Aorta (tissue), 5 donors: ENCODE data around the gene AOX1. TPM values are rescaled to one million over a fixed set of nuclear protein-coding genes. Genes with fewer than 3 reads are reported as not detected.

Source experiments
- ATAC-seq: fragments of 200-7000 bp; cut with Tn5 transposase; one replicate; pipeline ENCODE4 v1.9.1; 2022; ENCODE audit warnings: moderate library complexity; ENCODE audit not compliant: low FRiP score
- DNase-seq, 2 donors: peaks; one replicate each; pipeline ENCODE4 v3.0.0-alpha.2; 2020
- H3K27ac ChIP-seq, 2 donors: one replicate each; pipeline ENCODE4 v1.5.1; 2013; ENCODE audit warnings: low read length in 2 of 2, mild to moderate bottlenecking in 2 of 2, moderate library complexity in 2 of 2, control low read depth in 1 of 2, inconsistent platforms in 1 of 2, low read depth in 1 of 2
- H3K27me3 ChIP-seq, 2 donors: one replicate each; pipeline ENCODE4 v1.6.1; 2013; ENCODE audit warnings: control low read depth in 1 of 2, low read length in 1 of 2, mild to moderate bottlenecking in 1 of 2, moderate library complexity in 1 of 2; ENCODE audit not compliant: insufficient read depth in 2 of 2, control insufficient read depth in 1 of 2
- H3K36me3 ChIP-seq, 2 donors: one replicate each; pipeline ENCODE4 v1.6.1; 2013; ENCODE audit warnings: control low read depth in 1 of 2, low read length in 1 of 2, mild to moderate bottlenecking in 1 of 2; ENCODE audit not compliant: insufficient read depth in 2 of 2, control insufficient read depth in 1 of 2
- H3K4me1 ChIP-seq, 2 donors: one replicate each; pipeline ENCODE4 v1.6.1; 2013; ENCODE audit warnings: low read length in 2 of 2, control low read depth in 1 of 2, mild to moderate bottlenecking in 1 of 2, moderate library complexity in 1 of 2; ENCODE audit not compliant: insufficient read depth in 2 of 2, control insufficient read depth in 1 of 2
- H3K4me3 ChIP-seq, 2 donors: one replicate each; pipeline ENCODE4 v1.5.1; 2013; ENCODE audit warnings: low read length in 2 of 2, control low read depth in 1 of 2, mild to moderate bottlenecking in 1 of 2
- H3K9me3 ChIP-seq: one replicate; pipeline ENCODE4 v1.6.1; 2013; ENCODE audit warnings: mild to moderate bottlenecking, low read length; ENCODE audit not compliant: control insufficient read depth
- WGBS, 2 donors: extraction: QIAGEN DNeasy Blood & Tissue Kit; methylation state at CpG; one replicate each; pipeline ENCODE4 v1.1.7; 2013; 5-methylcytosine and 5-hydroxymethylcytosine counted together
- intact Hi-C, 2 donors: fragments of 100-400 bp; cut with DNase I; formaldehyde crosslinking; loops; one replicate each; pipeline versions ENCODE4 v1.14.2 to v1.15.0; 2022
- polyA plus RNA-seq, 2 donors: library from polyadenylated mRNA; stranded (reverse); fragments of 200-250 nt; gene quantifications; one replicate each; pipeline ENCODE4 v1.2.3, GENCODE V29; 2013
- total RNA-seq, 2 donors: library from RNA; stranded (reverse); fragmentation: NEBNext Ultra II Directional; extraction: Animal tissue kit (Norgen Biotek cat#: 25700); gene quantifications; one replicate each; pipeline ENCODE4 v1.2.1, GENCODE V29; 2021
- donor health status: healthy with polysubstance abuse.
- donor health status: Bipolar disorder and iron deficiency.
- donor health status: DM: no; HTN: no; CAD: no.
- donor health status: DM: no; HTN: no; CAD: no.
- donor health status: DM: yes; HTN: yes; CAD: no.

Gene AOX1
- total and polyA plus RNA-seq, 4 donors = 6.9 to 65.5 (median 36.1) TPM

DNA sequence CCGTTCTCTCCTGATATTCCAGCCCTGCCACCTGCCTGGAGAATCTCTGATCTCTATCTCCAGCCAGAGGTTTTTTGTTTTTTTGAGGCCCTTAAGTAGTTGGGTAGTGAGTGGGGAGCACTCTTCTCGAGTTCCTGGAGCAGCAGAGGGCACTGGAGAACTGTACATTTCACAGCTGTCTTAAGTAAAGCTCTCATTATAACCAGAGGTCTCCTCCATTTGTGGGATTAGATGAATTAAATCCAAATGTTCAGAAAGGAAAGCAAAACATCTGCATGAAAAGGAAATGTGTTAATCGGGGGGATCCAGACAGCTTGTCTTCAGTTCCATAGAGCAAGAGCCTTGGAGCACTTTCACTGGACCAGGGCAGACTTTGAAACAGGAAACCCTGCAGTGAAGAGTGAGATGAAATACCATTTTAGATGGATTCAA, 32.8 kb downstream of the AOX1 start:
- Histone ChIP-seq H3K27me3 (no peaks in the 10 kb centered on the region), H3K27ac (no peak overlapping the region), H3K9me3 (no peaks in the 10 kb centered on the region), H3K36me3 (no peaks in the 10 kb centered on the region), H3K4me1 (no peaks in the 10 kb centered on the region), H3K4me3 (no peak overlapping the region)
- intact Hi-C loops = no loop called here
- ATAC-seq (no peak), DNase-seq (no peak)
- WGBS, 2 donors = 41% methylated on average over 3 of the region's 3 CpGs

- 18 to 28% methylated on average over 2 of the region's 2 CpGs for WGBS, 2 donors
- no peak overlapping the region for H3K27ac ChIP-seq
Measured at GRCh38 chr2:200619279-200619678, 33.5 kb downstream of the AOX1 start.

GRCh38 chr2:200620606-200621390, 35.0 kb downstream of the AOX1 start:
- no peaks in the 10 kb centered on the region for H3K27me3 ChIP-seq
- ATAC-seq (no peak), DNase-seq (no peak)
- H3K4me1 ChIP-seq = no peaks in the 10 kb centered on the region
- H3K9me3 ChIP-seq = no peaks in the 10 kb centered on the region
- intact Hi-C loops = no loop called here
- no peak overlapping the region for H3K27ac ChIP-seq
- no peaks in the 10 kb centered on the region for H3K36me3 ChIP-seq
- no peak overlapping the region for H3K4me3 ChIP-seq
- WGBS, 2 donors = 79 to 84% methylated on average over 7 of the region's 7 CpGs

More at GRCh38 chr2:200619279-200619678, 33.5 kb downstream of the AOX1 start:
- no peak overlapping the region for H3K4me3 ChIP-seq
- no peaks in the 10 kb centered on the region for H3K4me1 ChIP-seq
- no peaks in the 10 kb centered on the region for H3K36me3 ChIP-seq
- intact Hi-C loops = no loop called here
- ATAC-seq = no peak
- H3K27me3 ChIP-seq = no peaks in the 10 kb centered on the region
- no peak for DNase-seq
- no peaks in the 10 kb centered on the region for H3K9me3 ChIP-seq

- H3K36me3 ChIP-seq = no peaks in the 10 kb centered on the region
- H3K9me3 ChIP-seq = no peaks in the 10 kb centered on the region
- intact Hi-C loops = no loop called here
- ATAC-seq = no peak
- no peaks in the 10 kb centered on the region for H3K4me1 ChIP-seq
- no peak overlapping the region for H3K27ac ChIP-seq
- no peak for DNase-seq
- H3K4me3 ChIP-seq = no peak overlapping the region
- 73 to 79% methylated on average over 1 of the region's 1 CpG for WGBS, 2 donors
- H3K27me3 ChIP-seq = no peaks in the 10 kb centered on the region
Measured at GRCh38 chr2:200622106-200622505, 36.3 kb downstream of the AOX1 start.

DNA sequence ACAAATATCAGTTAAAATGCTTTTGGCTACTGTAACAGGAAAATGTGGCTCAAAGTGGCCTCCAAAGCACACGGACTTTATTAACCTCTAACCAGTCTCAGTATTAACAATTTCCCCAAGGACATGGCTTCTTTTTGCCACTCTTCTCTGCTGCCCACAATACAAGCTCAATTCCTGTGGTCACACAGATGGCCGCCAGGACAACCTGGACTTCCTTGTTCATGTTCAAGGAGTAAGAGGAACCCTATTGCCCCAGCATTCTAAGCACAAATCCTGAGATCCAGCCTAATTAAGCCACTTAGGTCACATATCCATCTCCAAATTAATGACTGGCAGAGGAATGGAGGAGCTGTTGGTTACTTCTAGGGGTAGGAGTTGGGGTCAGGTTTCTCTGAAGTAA, 38.2 kb downstream of the AOX1 start:
- Histone ChIP-seq H3K4me3 (no peak overlapping the region), H3K4me1 (no peaks in the 10 kb centered on the region), H3K36me3 (no peaks in the 10 kb centered on the region), H3K9me3 (no peaks in the 10 kb centered on the region), H3K27me3 (no peaks in the 10 kb centered on the region), H3K27ac (no peak overlapping the region)
- 59 to 76% methylated on average over 2 of the region's 2 CpGs for WGBS, 2 donors
- DNase-seq (no peak), ATAC-seq (no peak)
- intact Hi-C loops = no loop called here

DNA sequence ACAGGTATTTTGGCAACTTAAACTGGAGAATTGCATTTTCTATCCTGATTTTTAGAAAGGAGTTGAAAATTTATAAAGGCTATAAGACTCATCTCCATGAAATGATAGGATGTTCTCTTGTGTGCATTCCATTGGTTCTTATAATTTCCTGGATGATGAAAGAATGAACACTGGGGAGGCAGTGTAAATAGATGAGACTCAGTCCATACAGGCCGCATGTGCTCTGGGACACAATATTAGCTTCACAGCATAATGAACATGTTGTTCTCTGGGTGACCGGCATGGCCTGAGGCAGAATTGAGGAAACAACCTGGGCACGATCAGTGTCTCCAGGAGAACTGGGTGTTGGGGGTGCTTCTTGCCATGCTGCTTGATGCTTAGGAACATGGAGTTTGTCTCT, 38.8 kb downstream of the AOX1 start:
- ATAC-seq (no peak), DNase-seq (no peak)
- 89 to 97% methylated on average over 3 of the region's 3 CpGs for WGBS, 2 donors
- no peaks in the 10 kb centered on the region for H3K4me1 ChIP-seq
- H3K27ac ChIP-seq = no peak overlapping the region
- no peaks in the 10 kb centered on the region for H3K36me3 ChIP-seq
- intact Hi-C loops = no loop called here
- H3K4me3 ChIP-seq = no peak overlapping the region
- H3K27me3 ChIP-seq = no peaks in the 10 kb centered on the region
- H3K9me3 ChIP-seq = no peaks in the 10 kb centered on the region

DNA sequence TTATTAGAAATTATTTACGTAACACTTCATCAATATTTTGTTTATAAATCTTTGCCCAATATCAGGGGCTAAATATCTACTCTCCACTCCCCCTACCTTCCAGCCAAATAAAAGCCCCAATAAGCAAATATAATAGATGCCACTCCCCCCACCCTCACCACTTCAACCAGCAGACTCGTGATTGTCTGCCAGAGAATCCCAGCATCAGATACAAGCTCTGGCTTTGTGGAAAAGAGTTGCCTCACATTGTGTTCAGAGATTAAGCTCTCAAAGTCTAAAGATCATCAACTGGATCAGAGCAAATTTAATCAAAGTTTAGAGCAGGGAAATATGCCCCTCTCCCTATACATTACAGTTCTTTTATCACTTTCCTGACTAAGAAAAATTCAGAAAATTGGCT, 39.5 kb downstream of the AOX1 start:
- Histone ChIP-seq H3K4me3 (no peak overlapping the region), H3K27ac (no peak overlapping the region), H3K27me3 (no peaks in the 10 kb centered on the region), H3K9me3 (no peaks in the 10 kb centered on the region), H3K36me3 (no peaks in the 10 kb centered on the region), H3K4me1 (no peaks in the 10 kb centered on the region)
- DNase-seq (no peak), ATAC-seq (no peak)
- intact Hi-C loops = no loop called here
- WGBS, 2 donors = 76 to 82% methylated on average over 2 of the region's 2 CpGs

GRCh38 chr2:200625958-200626363, 40.1 kb downstream of the AOX1 start:
- Histone ChIP-seq H3K4me3 (no peak overlapping the region), H3K27ac (no peak overlapping the region), H3K27me3 (no peaks in the 10 kb centered on the region), H3K4me1 (no peaks in the 10 kb centered on the region), H3K36me3 (no peaks in the 10 kb centered on the region), H3K9me3 (no peaks in the 10 kb centered on the region)
- no peak for DNase-seq
- WGBS, 2 donors = 63 to 65% methylated on average over 2 of the region's 2 CpGs
- no peak for ATAC-seq
- intact Hi-C loops = no loop called here

GRCh38 chr2:200627110-200627770, 41.4 kb downstream of the AOX1 start:
- no peak for ATAC-seq
- DNase-seq = no peak
- intact Hi-C loops = no loop called here
- Histone ChIP-seq H3K36me3 (no peaks in the 10 kb centered on the region), H3K4me3 (no peak overlapping the region), H3K27ac (no peak overlapping the region), H3K4me1 (no peaks in the 10 kb centered on the region), H3K27me3 (no peaks in the 10 kb centered on the region), H3K9me3 (no peaks in the 10 kb centered on the region)
- WGBS, 2 donors = 64 to 72% methylated on average over 4 of the region's 4 CpGs
